ENCODE results near the gene CORT. TPM values are rescaled to one million over a fixed set of nuclear protein-coding genes. Genes with fewer than 3 reads are reported as not detected.

Gene CORT
- total RNA-seq, 2 donors from 2014 or later: 1.1 to 1.4 TPM

GRCh38 chr1:10434590-10434989, 15.2 kb upstream of the CORT start:
- TF ChIP-seq CTCF (IDR thresholded peaks at IDR 0.05) (no peak), POLR2A (IDR thresholded peaks at IDR 0.05) (no peak), POLR2AphosphoS5 (IDR thresholded peaks at IDR 0.05) (no peak)
- Histone ChIP-seq H3K27ac (no peak overlapping the region), H3K36me3 (no peaks in the 10 kb centered on the region), H3K27me3 (replicated peaks; ENCODE audit: insufficient read depth) (no peaks in the 10 kb centered on the region), H3K4me3 (no peak overlapping the region), H3K4me1 (replicated peaks) (peaks cover 6% of the 10 kb centered on the region), H3K9me3 (no peaks in the 10 kb centered on the region)
- intact Hi-C loops (cut with DNase I): loop anchor here (5.0 kb wide), 2 partner anchors 38 to 433 kb away; partner anchors contain the start of genes DFFA and PEX14
- WGBS: 88% methylated on average over 5 of the region's 5 CpGs
- DNase-seq (ENCODE audit: low spot score): no peak

GRCh38 chr1:10437052-10437451, 12.8 kb upstream of the CORT start:
- Histone ChIP-seq H3K9me3 (no peaks in the 10 kb centered on the region), H3K27ac (no peak overlapping the region), H3K4me3 (no peak overlapping the region), H3K27me3 (replicated peaks; ENCODE audit: insufficient read depth) (no peaks in the 10 kb centered on the region), H3K4me1 (replicated peaks) (peaks cover 2% of the 10 kb centered on the region), H3K36me3 (no peaks in the 10 kb centered on the region)
- intact Hi-C loops (cut with DNase I): no loop called here
- TF ChIP-seq CTCF (IDR thresholded peaks at IDR 0.05) (no peak), POLR2A (IDR thresholded peaks at IDR 0.05) (no peak), POLR2AphosphoS5 (IDR thresholded peaks at IDR 0.05) (no peak)
- no peak for DNase-seq (ENCODE audit: low spot score)
- WGBS: 97% methylated on average over 1 of the region's 1 CpG

- 50% methylated on average over 7 of the region's 7 CpGs for WGBS
- DNase-seq (ENCODE audit: low spot score): no peak
- intact Hi-C loops (cut with DNase I): no loop called here
- no peak overlapping the region for H3K4me3 ChIP-seq
- TF ChIP-seq CTCF (IDR thresholded peaks at IDR 0.05) (no peak), POLR2AphosphoS5 (IDR thresholded peaks at IDR 0.05) (no peak), POLR2A (IDR thresholded peaks at IDR 0.05) (no peak)
- H3K27me3 ChIP-seq (replicated peaks; ENCODE audit: insufficient read depth): no peaks in the 10 kb centered on the region
- no peak overlapping the region for H3K27ac ChIP-seq
- no peaks in the 10 kb centered on the region for H3K36me3 ChIP-seq
- H3K4me1 ChIP-seq (replicated peaks): peaks cover 2% of the 10 kb centered on the region
- H3K9me3 ChIP-seq: no peaks in the 10 kb centered on the region
These were observed 11.1 kb upstream of the CORT start for GRCh38 chr1:10438677-10439163.

- H3K9me3 ChIP-seq: no peaks in the 10 kb centered on the region
- no peak for DNase-seq (ENCODE audit: low spot score)
- no peak overlapping the region for H3K4me3 ChIP-seq
- 98% methylated on average over 2 of the region's 2 CpGs for WGBS
- no peak overlapping the region for H3K27ac ChIP-seq
- intact Hi-C loops (cut with DNase I): no loop called here
- H3K36me3 ChIP-seq: no peaks in the 10 kb centered on the region
- peaks cover 2% of the 10 kb centered on the region for H3K4me1 ChIP-seq (replicated peaks)
- no peak for TF ChIP-seq POLR2A (IDR thresholded peaks at IDR 0.05)
- TF ChIP-seq POLR2AphosphoS5 (IDR thresholded peaks at IDR 0.05): no peak
- TF ChIP-seq CTCF (IDR thresholded peaks at IDR 0.05): no peak
- H3K27me3 ChIP-seq (replicated peaks; ENCODE audit: insufficient read depth): no peaks in the 10 kb centered on the region
These were observed 9.5 kb upstream of the CORT start for GRCh38 chr1:10440305-10440704.

GRCh38 chr1:10440794-10441193, 9.0 kb upstream of the CORT start:
- Histone ChIP-seq H3K9me3 (no peaks in the 10 kb centered on the region), H3K27me3 (replicated peaks; ENCODE audit: insufficient read depth) (no peaks in the 10 kb centered on the region), H3K36me3 (no peaks in the 10 kb centered on the region), H3K27ac (no peak overlapping the region), H3K4me3 (no peak overlapping the region), H3K4me1 (replicated peaks) (peaks cover 2% of the 10 kb centered on the region)
- intact Hi-C loops (cut with DNase I): no loop called here
- DNase-seq (ENCODE audit: low spot score): no peak
- 92% methylated on average over 5 of the region's 5 CpGs for WGBS
- TF ChIP-seq CTCF (IDR thresholded peaks at IDR 0.05): no peak
- TF ChIP-seq POLR2A (IDR thresholded peaks at IDR 0.05): no peak
- TF ChIP-seq POLR2AphosphoS5 (IDR thresholded peaks at IDR 0.05): no peak
